ENCODE data around the gene TMEM126B. TPM values are rescaled to one million over a fixed set of nuclear protein-coding genes. Genes with fewer than 3 reads are reported as not detected.
"Not testable (repeated sequence)": the region's sequence is repeated elsewhere in the genome, so short reads cannot be mapped to it uniquely, and the experiment has no call there.

TMEM126B gene
- total and polyA plus RNA-seq, 3 experiments from 2014 or later = 48.3 to 58.1 (median 52.0) TPM

DNA sequence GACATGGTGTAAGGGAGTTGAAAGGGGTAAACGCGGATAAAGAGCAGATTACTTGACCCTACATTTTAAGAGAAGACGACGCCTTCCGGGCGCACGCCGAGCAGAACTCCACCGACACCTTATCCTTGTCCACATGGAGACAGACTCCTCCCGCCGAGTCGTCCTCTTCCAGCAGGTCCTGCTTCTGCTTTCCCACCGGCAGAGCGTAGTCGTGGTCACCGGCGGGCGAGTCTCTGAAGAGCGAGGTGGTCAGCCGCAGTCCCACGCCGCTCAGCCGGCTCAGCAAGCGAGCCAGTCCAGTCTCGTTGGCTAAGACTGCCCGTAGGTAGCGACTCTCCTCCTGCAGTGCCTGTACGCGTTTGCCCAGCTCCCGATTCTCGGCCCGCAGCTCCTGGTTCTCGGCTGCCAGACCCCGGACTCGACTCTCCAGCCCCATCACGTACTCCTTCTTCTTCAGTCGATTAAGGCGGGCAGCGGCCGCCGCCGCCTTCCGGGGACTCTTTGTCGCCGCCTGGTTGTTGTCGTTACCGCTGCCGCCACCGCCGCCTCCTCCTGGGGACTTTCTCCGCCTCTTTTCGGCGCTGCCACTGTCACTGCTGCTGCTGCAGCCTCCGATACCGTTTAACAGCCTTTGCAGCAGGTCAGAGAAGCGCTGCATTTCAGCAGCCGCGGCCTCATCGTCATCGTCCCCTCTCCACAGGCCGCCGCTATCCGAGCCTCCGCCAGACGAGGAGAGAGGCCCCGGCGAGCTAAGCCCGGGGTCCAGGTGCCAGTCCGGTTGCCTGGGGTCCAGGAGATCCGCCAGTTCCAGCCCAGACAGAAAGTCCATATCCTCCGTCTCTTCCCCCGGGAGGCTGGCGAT lies 35.6 kb downstream of the TMEM126B start:
- Histone ChIP-seq H3K27me3 (ENCODE audit: insufficient read depth, low read length, poor library complexity, severe bottlenecking) (no peaks in the 10 kb centered on the region), H3K27ac (ENCODE audit: low read depth, low read length) (peak overlapping the region; percentile 98), H3K4me1 (ENCODE audit: insufficient read depth, low read length) (peaks cover 45% of the 10 kb centered on the region), H3K4me3 (ENCODE audit: low read length) (peak overlapping the region; percentile 92), H3K9me3 (ENCODE audit: low read length) (no peaks in the 10 kb centered on the region), H3K36me3 (ENCODE audit: insufficient read depth, low read length) (peaks cover 12% of the 10 kb centered on the region)
- Mint-ChIP-seq H3K4me1 (peaks cover 46 to 59% (median 58%) of the 10 kb centered on the region in 3 donors), H3K27ac (peak overlapping the region; percentile 97 to 100 (median 100)), H3K4me3 (peak overlapping the region; percentile 97 to 100 (median 99)), H3K36me3 (peaks cover 0 to 49% (median 6%) of the 10 kb centered on the region in 3 donors), H3K9me3 (no peaks in the 10 kb centered on the region), H3K27me3 (peaks cover 0 to 3% of the 10 kb centered on the region in 2 donors)
- ChIA-PET CTCF (interaction anchor here (0.8 to 3.5 kb wide), 11 partner anchors 10 to 191 kb away, joined by 3 to 10 read pairs (median 5); partner anchors contain the start of genes CCDC83, CCDC89, DLG2 and TMEM126A), POLR2A (interaction anchor here (0.9 to 7.1 kb wide), 8 partner anchors 12 to 405 kb away, joined by 3 to 73 read pairs (median 6); partner anchors contain the start of genes CCDC83, DLG2, PICALM and TMEM126A)
- peak; percentile 83 to 94 (median 88) for DNase-seq

DNA sequence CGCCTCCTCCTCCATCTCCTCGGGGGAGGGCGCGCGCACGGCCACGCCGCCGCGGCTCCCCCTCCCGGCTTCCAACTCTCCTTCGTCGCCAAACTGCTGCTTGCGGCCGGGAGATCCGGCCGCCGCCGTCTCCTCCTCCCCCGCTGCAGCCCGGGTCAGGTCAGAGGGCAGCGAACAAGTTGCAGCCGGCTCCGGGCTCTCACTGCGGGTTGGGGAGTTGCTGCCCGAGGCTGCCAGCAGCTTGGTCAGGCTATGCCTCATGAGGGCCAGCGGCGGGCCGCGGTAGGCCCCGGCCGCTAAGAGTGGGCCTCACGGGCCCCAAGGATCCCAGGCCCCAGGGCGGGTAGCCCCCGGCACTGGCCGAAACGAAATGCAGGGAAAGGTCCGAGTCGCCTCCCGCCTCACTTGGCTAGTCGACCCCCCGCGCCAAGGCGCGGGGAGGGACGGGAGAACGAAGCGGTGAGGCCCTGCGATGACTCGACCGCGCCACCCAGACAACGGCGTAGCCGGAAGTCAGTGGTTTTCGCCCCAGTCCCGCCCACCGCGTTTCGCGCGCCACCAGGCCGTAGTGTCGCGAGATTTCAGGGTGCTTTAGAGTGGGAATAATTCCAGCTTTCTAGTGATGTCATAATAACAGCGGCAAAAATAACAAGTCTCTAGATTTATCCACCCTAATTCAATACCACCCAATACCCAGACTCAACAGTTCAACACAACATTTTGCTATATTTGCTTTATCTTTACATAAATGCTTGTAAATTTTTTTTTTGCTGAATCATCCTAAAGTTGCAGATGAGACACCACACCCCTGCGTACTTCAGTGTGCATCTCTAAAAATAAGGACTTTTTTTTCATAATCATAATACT lies 36.5 kb downstream of the TMEM126B start, which contains the start of gene CREBZF:
CREBZF (minus strand) TSS at position 515 of the 867 bp plus-strand sequence; CDS start at position 261, 254 bp downstream.
- Histone ChIP-seq H3K9me3 (ENCODE audit: low read length) (no peaks in the 10 kb centered on the region), H3K27me3 (ENCODE audit: insufficient read depth, low read length, poor library complexity, severe bottlenecking) (no peaks in the 10 kb centered on the region), H3K4me3 (ENCODE audit: low read length) (peak within 1 kb of the TSS; percentile 92), H3K36me3 (ENCODE audit: insufficient read depth, low read length) (peaks cover 8% of the 10 kb centered on the region), H3K27ac (ENCODE audit: low read depth, low read length) (peak within 1 kb of the TSS; percentile 98), H3K4me1 (ENCODE audit: insufficient read depth, low read length) (peaks cover 37% of the 10 kb centered on the region)
- Mint-ChIP-seq H3K27ac (peak within 1 kb of the TSS; percentile 97 to 100 (median 100)), H3K27me3 (peaks cover 2 to 3% of the 10 kb centered on the region in 2 donors), H3K36me3 (peaks cover 0 to 41% (median 6%) of the 10 kb centered on the region in 3 donors), H3K4me3 (peak within 1 kb of the TSS; percentile 97 to 100 (median 99)), H3K4me1 (peaks cover 40 to 50% (median 49%) of the 10 kb centered on the region in 3 donors), H3K9me3 (no peaks in the 10 kb centered on the region)
- peak; percentile 86 to 95 (median 90) for DNase-seq
- POLR2A ChIA-PET = interaction anchor here (0.6 to 7.1 kb wide), 11 partner anchors 15 to 404 kb away, joined by 3 to 73 read pairs (median 4); partner anchors contain the start of genes DLG2, PICALM, TMEM126A and TMEM126B
- CTCF ChIA-PET = interaction anchor here (0.7 to 2.4 kb wide), 12 partner anchors 9 to 190 kb away, joined by 3 to 8 read pairs (median 4); partner anchors contain the start of genes CCDC83, CCDC89 and TMEM126A

DNA sequence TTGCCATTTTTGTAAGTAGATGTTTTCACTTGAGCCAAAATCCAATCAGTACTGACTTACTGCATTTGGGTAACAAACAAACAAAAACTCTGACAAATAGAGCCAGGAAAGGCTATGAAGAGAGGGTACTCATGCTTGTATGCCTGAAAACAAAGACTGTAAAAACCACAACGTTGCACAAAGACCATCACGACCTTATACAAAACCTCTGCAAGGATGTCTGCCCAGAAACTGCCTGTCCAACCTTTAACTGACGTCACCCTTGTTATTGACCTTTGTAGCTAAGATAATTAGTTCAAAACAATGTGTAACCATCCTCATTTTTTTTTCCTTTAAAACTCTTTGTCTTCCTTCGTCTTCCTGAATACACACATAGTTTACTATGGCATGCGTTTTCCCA lies 37.3 kb downstream of the TMEM126B start:
- Histone ChIP-seq H3K27me3 (ENCODE audit: insufficient read depth, low read length, poor library complexity, severe bottlenecking) (no peaks in the 10 kb centered on the region), H3K27ac (ENCODE audit: low read depth, low read length) (peak overlapping the region; percentile 98), H3K9me3 (ENCODE audit: low read length) (no peaks in the 10 kb centered on the region), H3K36me3 (ENCODE audit: insufficient read depth, low read length) (peaks cover 5% of the 10 kb centered on the region), H3K4me1 (ENCODE audit: insufficient read depth, low read length) (peaks cover 29% of the 10 kb centered on the region), H3K4me3 (ENCODE audit: low read length) (no peak overlapping the region)
- POLR2A ChIA-PET = no interaction called here
- Mint-ChIP-seq H3K4me1 (peaks cover 32 to 41% (median 40%) of the 10 kb centered on the region in 3 donors), H3K27ac (peak overlapping the region; percentile 97 to 100 (median 100)), H3K4me3 (peak overlapping the region; percentile 24 to 100 (median 97)), H3K36me3 (peaks cover 0 to 32% (median 4%) of the 10 kb centered on the region in 3 donors), H3K9me3 (no peaks in the 10 kb centered on the region), H3K27me3 (peaks cover 3% of the 10 kb centered on the region in 2 donors)
- CTCF ChIA-PET = interaction anchor here (0.8 to 2.1 kb wide), 3 partner anchors 18 to 189 kb away, joined by 3 to 7 read pairs (median 4); partner anchors contain the start of genes CCDC83 and TMEM126A
- DNase-seq = no peak

DNA sequence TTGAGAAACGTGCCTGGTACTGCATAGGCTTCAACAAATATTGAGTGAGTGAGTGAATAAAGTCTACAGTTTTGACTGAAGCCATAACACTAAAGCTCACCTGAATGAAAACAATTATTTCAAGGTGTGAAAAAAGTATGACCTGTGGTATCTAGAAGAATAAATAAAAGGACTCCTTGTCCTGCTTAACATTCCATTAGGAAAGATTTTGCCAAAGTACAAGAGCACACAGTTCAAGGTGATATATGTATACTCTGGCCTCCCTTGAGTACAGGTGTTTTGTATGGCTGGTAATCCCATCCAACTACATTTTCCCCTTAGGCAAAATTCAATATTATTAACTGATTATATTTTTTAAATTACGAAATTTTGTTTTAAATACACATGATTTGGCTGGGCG lies 38.3 kb downstream of the TMEM126B start:
- ChIA-PET POLR2A (no interaction called here), CTCF (interaction anchor here (1.7 kb wide), 1 partner anchor 15 kb away, joined by 5 read pairs; no protein-coding TSS in a partner anchor)
- Mint-ChIP-seq H3K36me3 (peaks cover 0 to 24% (median 0%) of the 10 kb centered on the region in 3 donors), H3K4me1 (peaks cover 23 to 32% (median 31%) of the 10 kb centered on the region in 3 donors), H3K27me3 (peaks cover 3 to 11% of the 10 kb centered on the region in 2 donors), H3K4me3 (peak overlapping the region in 1 of 7 donors; percentile 31), H3K9me3 (no peaks in the 10 kb centered on the region), H3K27ac (peak overlapping the region in 3 of 8 donors; percentile 36 to 98 (median 43))
- H3K27ac ChIP-seq (ENCODE audit: low read depth, low read length) = no peak overlapping the region
- peaks cover 19% of the 10 kb centered on the region for H3K4me1 ChIP-seq (ENCODE audit: insufficient read depth, low read length)
- peaks cover 5% of the 10 kb centered on the region for H3K36me3 ChIP-seq (ENCODE audit: insufficient read depth, low read length)
- H3K4me3 ChIP-seq (ENCODE audit: low read length) = no peak overlapping the region
- no peaks in the 10 kb centered on the region for H3K27me3 ChIP-seq (ENCODE audit: insufficient read depth, low read length, poor library complexity, severe bottlenecking)
- no peak for DNase-seq
- H3K9me3 ChIP-seq (ENCODE audit: low read length) = no peaks in the 10 kb centered on the region

DNA sequence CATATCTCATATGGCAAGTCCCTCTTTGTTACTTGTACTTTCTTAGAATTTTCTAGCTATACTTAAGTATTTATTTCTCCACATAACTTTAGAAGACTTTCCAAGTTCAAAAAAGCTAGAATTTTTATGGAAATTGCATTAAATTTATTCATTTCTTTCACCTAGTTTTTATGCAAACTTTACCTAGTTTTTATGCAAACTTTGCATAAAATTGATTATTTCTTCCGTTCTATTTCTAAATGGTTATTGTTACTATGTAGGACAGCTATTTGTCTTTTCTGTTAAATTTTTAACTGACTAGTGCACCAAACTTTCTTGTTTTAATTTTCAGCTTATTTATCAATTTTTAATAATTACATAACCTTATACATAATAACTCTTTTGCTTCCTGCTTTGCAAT lies 39.8 kb downstream of the TMEM126B start:
- Mint-ChIP-seq H3K4me3 (no peak overlapping the region), H3K9me3 (no peaks in the 10 kb centered on the region)
- CTCF ChIA-PET = interaction anchor here (0.9 to 1.7 kb wide), 2 partner anchors 12 to 14 kb away, joined by 4 to 5 read pairs; no protein-coding TSS in a partner anchor

DNA sequence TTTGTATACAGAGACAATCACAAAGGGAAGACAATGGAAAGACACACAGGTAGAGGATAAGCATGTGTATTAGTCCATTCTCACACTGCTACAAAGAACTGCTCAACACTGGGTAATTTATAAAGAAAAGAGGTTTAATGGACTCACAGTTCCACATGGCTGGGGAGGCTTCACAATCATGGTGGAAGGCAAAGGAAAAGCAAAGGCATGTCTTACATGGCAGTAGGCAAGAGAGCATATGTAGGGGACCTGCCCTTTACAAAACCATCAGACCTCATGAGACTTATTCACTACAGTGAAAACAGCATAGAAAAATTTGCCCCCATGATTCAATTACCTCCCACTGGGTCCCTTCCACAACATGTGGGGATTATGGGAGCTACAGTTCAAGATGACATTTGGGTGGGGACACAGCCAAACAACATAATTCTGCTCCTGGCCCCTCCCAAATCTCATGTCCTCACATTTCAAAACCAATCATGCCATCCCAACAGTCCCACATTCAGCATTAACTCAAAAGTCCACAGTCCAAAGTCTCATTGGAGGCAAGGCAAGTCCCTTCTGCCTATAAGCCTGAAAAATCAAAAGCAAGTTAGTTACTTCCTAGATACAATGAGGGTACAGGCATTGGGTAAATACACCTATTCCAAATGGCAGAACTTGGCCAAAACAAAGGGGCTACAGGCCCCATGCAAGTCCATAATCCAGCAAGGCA lies 42.7 kb downstream of the TMEM126B start:
- H3K4me1 Mint-ChIP-seq; H3K27ac Mint-ChIP-seq; H3K36me3 Mint-ChIP-seq; H3K27me3 ChIP-seq (ENCODE audit: insufficient read depth, low read length, poor library complexity, severe bottlenecking); H3K4me3 ChIP-seq (ENCODE audit: low read length); H3K4me3 Mint-ChIP-seq; H3K27ac ChIP-seq (ENCODE audit: low read depth, low read length); H3K36me3 ChIP-seq (ENCODE audit: insufficient read depth, low read length); H3K4me1 ChIP-seq (ENCODE audit: insufficient read depth, low read length); H3K9me3 Mint-ChIP-seq; DNase-seq; POLR2A ChIA-PET; H3K9me3 ChIP-seq (ENCODE audit: low read length): not testable (repeated sequence)
- peaks cover 0 to 16% of the 10 kb centered on the region in 2 donors for H3K27me3 Mint-ChIP-seq
- CTCF ChIA-PET = interaction anchor here (0.6 to 1.0 kb wide), 2 partner anchors 11 to 183 kb away, joined by 3 to 4 read pairs; no protein-coding TSS in a partner anchor

More for the DNA sequence above, 39.8 kb downstream of the TMEM126B start:
- Histone ChIP-seq H3K27me3 (ENCODE audit: insufficient read depth, low read length, poor library complexity, severe bottlenecking) (no peaks in the 10 kb centered on the region), H3K4me3 (ENCODE audit: low read length) (no peak overlapping the region), H3K36me3 (ENCODE audit: insufficient read depth, low read length) (peaks cover under 1% of the 10 kb centered on the region), H3K9me3 (ENCODE audit: low read length) (no peaks in the 10 kb centered on the region), H3K27ac (ENCODE audit: low read depth, low read length) (no peak overlapping the region), H3K4me1 (ENCODE audit: insufficient read depth, low read length) (peaks cover 8% of the 10 kb centered on the region)
- DNase-seq = no peak
- POLR2A ChIA-PET = no interaction called here
- Mint-ChIP-seq H3K27me3 (peaks cover 3 to 16% of the 10 kb centered on the region in 2 donors), H3K4me1 (peaks cover 14 to 18% (median 16%) of the 10 kb centered on the region in 3 donors), H3K36me3 (peaks cover 0 to 15% (median 5%) of the 10 kb centered on the region in 3 donors), H3K27ac (no peak overlapping the region)

Measured in CD8-positive, alpha-beta memory T cell (primary cell).